ENCODE results near the gene ITPR2. TPM values are rescaled to one million over a fixed set of nuclear protein-coding genes. Genes with fewer than 3 reads are reported as not detected.

Gene ITPR2
- total RNA-seq, 1 donor from 2014 or later: 74.5 TPM

- peaks cover 7% of the 10 kb centered on the region for H3K36me3 Mint-ChIP-seq (ENCODE audit: low read depth)
- H3K9me3 Mint-ChIP-seq: no peaks in the 10 kb centered on the region
- H3K27ac Mint-ChIP-seq: peak overlapping the region; percentile 53
- peak; percentile 61 for ATAC-seq (ENCODE audit: low read depth)
- H3K4me1 Mint-ChIP-seq: peaks cover 23% of the 10 kb centered on the region
- POLR2A ChIA-PET: interaction anchor here (0.6 kb wide), 1 partner anchor 120 kb away, joined by 3 read pairs; no protein-coding TSS in a partner anchor
- no peak for DNase-seq
- no peaks in the 10 kb centered on the region for H3K27me3 Mint-ChIP-seq
- TF ChIP-seq, protein P1, sequence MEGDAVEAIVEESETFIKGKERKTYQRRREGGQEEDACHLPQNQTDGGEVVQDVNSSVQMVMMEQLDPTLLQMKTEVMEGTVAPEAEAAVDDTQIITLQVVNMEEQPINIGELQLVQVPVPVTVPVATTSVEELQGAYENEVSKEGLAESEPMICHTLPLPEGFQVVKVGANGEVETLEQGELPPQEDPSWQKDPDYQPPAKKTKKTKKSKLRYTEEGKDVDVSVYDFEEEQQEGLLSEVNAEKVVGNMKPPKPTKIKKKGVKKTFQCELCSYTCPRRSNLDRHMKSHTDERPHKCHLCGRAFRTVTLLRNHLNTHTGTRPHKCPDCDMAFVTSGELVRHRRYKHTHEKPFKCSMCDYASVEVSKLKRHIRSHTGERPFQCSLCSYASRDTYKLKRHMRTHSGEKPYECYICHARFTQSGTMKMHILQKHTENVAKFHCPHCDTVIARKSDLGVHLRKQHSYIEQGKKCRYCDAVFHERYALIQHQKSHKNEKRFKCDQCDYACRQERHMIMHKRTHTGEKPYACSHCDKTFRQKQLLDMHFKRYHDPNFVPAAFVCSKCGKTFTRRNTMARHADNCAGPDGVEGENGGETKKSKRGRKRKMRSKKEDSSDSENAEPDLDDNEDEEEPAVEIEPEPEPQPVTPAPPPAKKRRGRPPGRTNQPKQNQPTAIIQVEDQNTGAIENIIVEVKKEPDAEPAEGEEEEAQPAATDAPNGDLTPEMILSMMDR (IDR thresholded peaks at IDR 0.05): no peak
- peak overlapping the region; percentile 13 for H3K4me3 Mint-ChIP-seq
- CTCF ChIA-PET: no interaction called here
- intact Hi-C loops (cut with micrococcal nuclease): no loop called here
These were observed 15.8 kb downstream of the ITPR2 start for GRCh38 chr12:26817183-26817591.

DNA sequence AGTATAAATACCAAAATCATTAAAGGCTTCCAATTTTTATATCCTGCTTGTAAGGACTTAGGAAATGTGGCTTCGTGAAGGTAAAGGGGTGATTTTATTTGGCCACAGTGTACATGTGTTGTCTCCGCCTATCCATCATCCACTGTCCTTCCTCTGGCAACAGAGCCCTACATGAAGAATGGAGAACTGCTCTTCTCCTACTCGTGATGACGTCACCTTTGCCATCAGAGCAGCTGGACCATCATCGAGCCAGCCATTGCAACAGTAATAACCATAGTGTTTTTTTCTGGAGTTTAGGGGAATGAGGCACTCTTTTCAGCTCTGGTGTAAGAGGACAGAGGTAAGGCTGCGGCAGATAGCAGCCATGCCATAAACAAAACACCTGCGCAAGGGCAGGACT, 19.2 kb downstream of the ITPR2 start:
- ChIA-PET CTCF (no interaction called here), POLR2A (no interaction called here)
- DNase-seq (no peak), ATAC-seq (ENCODE audit: low read depth) (no peak)
- Mint-ChIP-seq H3K4me3 (no peak overlapping the region), H3K9me3 (no peaks in the 10 kb centered on the region), H3K27me3 (no peaks in the 10 kb centered on the region), H3K36me3 (ENCODE audit: low read depth) (peaks cover 10% of the 10 kb centered on the region), H3K4me1 (peaks cover 13% of the 10 kb centered on the region), H3K27ac (no peak overlapping the region)
- intact Hi-C loops (cut with micrococcal nuclease): no loop called here
- TF ChIP-seq, protein P1 (IDR thresholded peaks at IDR 0.05): no peak

- ATAC-seq (ENCODE audit: low read depth) (no peak), DNase-seq (no peak)
- Mint-ChIP-seq H3K27me3 (no peaks in the 10 kb centered on the region), H3K36me3 (ENCODE audit: low read depth) (peaks cover 7% of the 10 kb centered on the region), H3K4me3 (no peak overlapping the region), H3K4me1 (peaks cover 10% of the 10 kb centered on the region), H3K9me3 (no peaks in the 10 kb centered on the region), H3K27ac (no peak overlapping the region)
- POLR2A ChIA-PET: no interaction called here
- TF ChIP-seq, protein P1 (IDR thresholded peaks at IDR 0.05): no peak
- intact Hi-C loops (cut with micrococcal nuclease): no loop called here
- CTCF ChIA-PET: no interaction called here
These were observed 22.7 kb downstream of the ITPR2 start for GRCh38 chr12:26810330-26810729.

DNA sequence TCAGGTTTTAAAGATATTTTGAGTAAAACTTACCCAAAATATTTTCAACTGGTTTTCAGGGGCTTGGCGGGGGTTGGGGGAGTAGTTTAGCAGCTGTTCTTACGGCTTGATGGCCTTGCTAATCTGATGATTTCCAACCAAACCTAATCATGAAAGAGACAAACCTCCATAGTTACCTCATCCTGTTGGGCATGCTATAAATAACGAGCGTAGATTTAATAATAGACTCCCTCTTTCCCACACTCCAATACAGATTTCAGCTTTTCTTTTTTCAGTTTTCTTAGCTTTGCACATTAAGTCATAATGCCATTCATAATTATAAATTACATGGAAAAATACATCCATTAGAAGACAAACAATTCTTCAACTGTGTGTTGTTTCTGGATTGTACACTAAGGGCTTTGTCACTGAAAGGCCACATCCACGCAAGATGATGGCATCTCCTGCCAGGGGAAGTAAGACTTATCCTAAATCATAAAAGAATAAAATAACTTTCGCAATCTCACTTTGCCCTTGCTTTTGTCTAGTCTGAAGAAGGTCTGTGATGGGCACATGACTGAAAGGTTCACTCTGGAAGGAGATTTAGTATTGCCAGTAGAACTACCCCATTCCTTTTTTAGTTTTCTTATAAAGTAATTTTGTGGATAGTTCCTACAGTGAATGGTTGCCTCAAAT, 23.2 kb downstream of the ITPR2 start:
- TF ChIP-seq, protein P1 (IDR thresholded peaks at IDR 0.05): no peak
- POLR2A ChIA-PET: no interaction called here
- CTCF ChIA-PET: no interaction called here
- ATAC-seq (ENCODE audit: low read depth) (no peak), DNase-seq (no peak)
- H3K4me3 Mint-ChIP-seq: no peak overlapping the region
- H3K27ac Mint-ChIP-seq: no peak overlapping the region
- no peaks in the 10 kb centered on the region for H3K27me3 Mint-ChIP-seq
- intact Hi-C loops (cut with micrococcal nuclease): no loop called here
- peaks cover 10% of the 10 kb centered on the region for H3K4me1 Mint-ChIP-seq
- H3K36me3 Mint-ChIP-seq (ENCODE audit: low read depth): peaks cover 7% of the 10 kb centered on the region
- H3K9me3 Mint-ChIP-seq: no peaks in the 10 kb centered on the region

DNA sequence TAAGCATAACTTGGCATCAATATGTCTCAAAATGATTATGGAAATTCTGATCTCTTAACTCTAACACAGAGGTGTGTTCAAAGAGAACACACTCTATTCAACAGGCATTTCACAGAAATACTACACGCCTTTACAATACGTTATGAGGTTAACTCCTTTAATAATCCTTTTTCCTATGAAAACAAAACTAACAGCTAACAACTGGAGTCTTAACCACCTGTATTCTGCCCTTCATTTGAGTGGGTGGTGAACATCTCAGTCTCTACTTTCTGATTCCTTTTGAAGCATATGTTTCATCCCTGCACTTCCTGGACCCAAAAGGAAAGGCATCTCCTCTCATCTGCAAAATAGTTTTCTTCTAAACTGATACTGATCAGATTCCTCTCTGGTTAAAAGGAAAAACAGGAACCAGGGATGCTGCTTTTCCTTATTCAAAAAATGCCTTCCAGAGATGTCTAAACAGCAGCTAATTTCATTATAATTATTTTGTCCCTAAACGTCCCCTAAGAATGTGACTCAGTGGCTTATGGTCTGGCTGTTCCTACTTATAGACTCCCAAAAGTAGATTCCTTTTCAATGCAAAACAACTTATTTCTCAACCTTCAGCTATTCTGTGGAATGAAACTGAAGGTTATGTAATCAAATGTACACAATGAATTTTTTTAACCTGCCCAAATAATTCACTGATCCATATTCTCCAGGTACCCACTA, 24.1 kb downstream of the ITPR2 start:
- H3K27ac Mint-ChIP-seq: no peak overlapping the region
- no peak for DNase-seq
- peaks cover 10% of the 10 kb centered on the region for H3K4me1 Mint-ChIP-seq
- H3K4me3 Mint-ChIP-seq: no peak overlapping the region
- TF ChIP-seq, protein P1 (IDR thresholded peaks at IDR 0.05): no peak
- H3K36me3 Mint-ChIP-seq (ENCODE audit: low read depth): peaks cover 6% of the 10 kb centered on the region
- no peaks in the 10 kb centered on the region for H3K27me3 Mint-ChIP-seq
- ChIA-PET POLR2A (no interaction called here), CTCF (no interaction called here)
- ATAC-seq (ENCODE audit: low read depth): no peak
- H3K9me3 Mint-ChIP-seq: no peaks in the 10 kb centered on the region
- intact Hi-C loops (cut with micrococcal nuclease): no loop called here

Data from activated B cell treated with CpG ODN at 0.5 μM for 24 hours (primary cell).